ENCODE results near the gene SLC2A6.
A peak's percentile ranks its signal among the peaks of the same experiment; 100 is the strongest.

The SLC2A6 gene

GRCh38 chr9:133459476-133460404 lies 19.2 kb downstream of the SLC2A6 start, which contains the start of gene CACFD1:
Gene CACFD1, plus strand, starts transcription at chr9:133459978. Its CDS starts 89 bp downstream, at chr9:133460067.
- Histone ChIP-seq H3K27me3 (ENCODE audit: insufficient read depth, low read length, poor library complexity, severe bottlenecking) (no peaks in the 10 kb centered on the region), H3K9ac (ENCODE audit: low read depth, low read length, poor library complexity, severe bottlenecking) (peak within 1 kb of the TSS; percentile 73), H3K4me1 (ENCODE audit: insufficient read depth, low read length, poor library complexity, severe bottlenecking) (peaks cover 29% of the 10 kb centered on the region), H3K9me3 (ENCODE audit: insufficient read depth, low read depth, low read length) (no peaks in the 10 kb centered on the region), H3K4me3 (ENCODE audit: low read length, poor library complexity, severe bottlenecking) (peak within 1 kb of the TSS; percentile 77), H3K79me2 (ENCODE audit: insufficient read depth, low read length) (peaks cover 24% of the 10 kb centered on the region; the same call in 1 of the 2 replicates), H3K9me2 (replicated peaks; ENCODE audit: low read depth, low read length) (no peaks in the 10 kb centered on the region), H2AFZ (ENCODE audit: low read length) (peak within 1 kb of the TSS; percentile 80), H3K4me2 (ENCODE audit: low read depth, low read length, poor library complexity, severe bottlenecking) (peak within 1 kb of the TSS; percentile 87), H3F3A (ENCODE audit: low read depth) (no peaks in the 10 kb centered on the region), H3K36me3 (ENCODE audit: insufficient read depth, low read length) (no peaks in the 10 kb centered on the region), H4K20me1 (ENCODE audit: insufficient read depth, low read length, poor library complexity, severe bottlenecking) (peaks cover 16% of the 10 kb centered on the region)
- TF ChIP-seq CTCF (conservative IDR thresholded peaks at IDR 0.05; ENCODE audit: low read length) (no peak), EZH2phosphoT487 (IDR thresholded peaks at IDR 0.05; ENCODE audit: borderline replicate concordance) (no peak)

- Histone ChIP-seq H3K9me2 (replicated peaks; ENCODE audit: low read depth, low read length) (no peaks in the 10 kb centered on the region), H3K27me3 (ENCODE audit: insufficient read depth, low read length, poor library complexity, severe bottlenecking) (no peaks in the 10 kb centered on the region), H4K20me1 (ENCODE audit: insufficient read depth, low read length, poor library complexity, severe bottlenecking) (peaks cover 16% of the 10 kb centered on the region), H2AFZ (ENCODE audit: low read length) (no peak overlapping the region), H3K4me1 (ENCODE audit: insufficient read depth, low read length, poor library complexity, severe bottlenecking) (peaks cover 29% of the 10 kb centered on the region), H3K79me2 (ENCODE audit: insufficient read depth, low read length) (peaks cover 24% of the 10 kb centered on the region; the same call in 1 of the 2 replicates), H3K9ac (ENCODE audit: low read depth, low read length, poor library complexity, severe bottlenecking) (no peak overlapping the region), H3K9me3 (ENCODE audit: insufficient read depth, low read depth, low read length) (no peaks in the 10 kb centered on the region), H3K36me3 (ENCODE audit: insufficient read depth, low read length) (no peaks in the 10 kb centered on the region), H3F3A (ENCODE audit: low read depth) (no peaks in the 10 kb centered on the region), H3K4me2 (ENCODE audit: low read depth, low read length, poor library complexity, severe bottlenecking) (peak overlapping the region; percentile 87), H3K4me3 (ENCODE audit: low read length, poor library complexity, severe bottlenecking) (peak overlapping the region; percentile 77)
- no peak for TF ChIP-seq EZH2phosphoT487 (IDR thresholded peaks at IDR 0.05; ENCODE audit: borderline replicate concordance)
- no peak for TF ChIP-seq CTCF (conservative IDR thresholded peaks at IDR 0.05; ENCODE audit: low read length)
Measured at GRCh38 chr9:133458643-133459312, 20.1 kb downstream of the SLC2A6 start.

- Histone ChIP-seq H2AFZ (ENCODE audit: low read length) (no peak overlapping the region), H3K9me3 (ENCODE audit: insufficient read depth, low read depth, low read length) (no peaks in the 10 kb centered on the region), H3K79me2 (ENCODE audit: insufficient read depth, low read length) (peaks cover 21% of the 10 kb centered on the region; the same call in 1 of the 2 replicates), H3K4me2 (ENCODE audit: low read depth, low read length, poor library complexity, severe bottlenecking) (no peak overlapping the region), H3F3A (ENCODE audit: low read depth) (no peaks in the 10 kb centered on the region), H3K4me3 (ENCODE audit: low read length, poor library complexity, severe bottlenecking) (no peak overlapping the region), H3K9me2 (replicated peaks; ENCODE audit: low read depth, low read length) (no peaks in the 10 kb centered on the region), H3K36me3 (ENCODE audit: insufficient read depth, low read length) (no peaks in the 10 kb centered on the region), H4K20me1 (ENCODE audit: insufficient read depth, low read length, poor library complexity, severe bottlenecking) (peaks cover 13% of the 10 kb centered on the region), H3K4me1 (ENCODE audit: insufficient read depth, low read length, poor library complexity, severe bottlenecking) (peaks cover 29% of the 10 kb centered on the region), H3K27me3 (ENCODE audit: insufficient read depth, low read length, poor library complexity, severe bottlenecking) (no peaks in the 10 kb centered on the region), H3K9ac (ENCODE audit: low read depth, low read length, poor library complexity, severe bottlenecking) (no peak overlapping the region)
- TF ChIP-seq EZH2phosphoT487 (IDR thresholded peaks at IDR 0.05; ENCODE audit: borderline replicate concordance) (no peak), CTCF (conservative IDR thresholded peaks at IDR 0.05; ENCODE audit: low read length) (no peak)
Measured at GRCh38 chr9:133457748-133458147, 21.2 kb downstream of the SLC2A6 start.
